ENCODE results near the gene ITIH4. TPM values are rescaled to one million over a fixed set of nuclear protein-coding genes. Genes with fewer than 3 reads are reported as not detected.
A peak's percentile ranks its signal among the peaks of the same experiment; 100 is the strongest.

Gene ITIH4
- total RNA-seq, 1 experiment from 2014 or later: 0.80 TPM

DNA sequence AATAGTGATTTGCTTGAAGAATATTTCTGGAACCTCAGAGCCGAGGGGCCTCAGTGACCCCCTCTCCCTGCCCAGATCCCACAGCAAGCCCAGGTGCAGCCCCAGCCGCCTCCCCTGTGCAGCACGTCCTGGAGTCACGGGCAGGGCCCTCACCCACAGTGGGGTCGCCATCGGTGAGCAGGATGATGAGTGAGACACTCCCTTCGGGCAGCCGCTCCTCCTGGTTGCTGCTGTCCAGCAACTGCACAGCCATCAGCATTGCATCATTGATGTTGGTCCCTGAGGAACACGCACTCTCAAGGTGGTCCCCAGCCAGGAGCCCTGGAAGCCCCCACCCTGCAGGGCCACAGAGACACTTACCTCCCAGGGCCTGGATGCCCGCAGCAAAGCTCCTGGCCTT is 6.4 kb downstream of the ITIH4 start:
- Histone ChIP-seq H3K4me3 (ENCODE audit: low read length) (no peak overlapping the region), H3K27ac (ENCODE audit: low read length) (no peak overlapping the region), H3K27me3 (ENCODE audit: low read length) (no peaks in the 10 kb centered on the region), H3F3A (ENCODE audit: low read length, unreplicated experiment) (no peaks in the 10 kb centered on the region), H3K36me3 (ENCODE audit: low read depth, low read length) (no peaks in the 10 kb centered on the region), H3K79me2 (ENCODE audit: low read length) (no peaks in the 10 kb centered on the region), H4K20me1 (ENCODE audit: low read length) (no peaks in the 10 kb centered on the region), H3K9ac (ENCODE audit: low read length) (no peak overlapping the region), H3K4me2 (ENCODE audit: low read length) (no peak overlapping the region), H2AFZ (ENCODE audit: low read length) (no peak overlapping the region), H3K9me3 (ENCODE audit: low read length) (no peaks in the 10 kb centered on the region), H3K4me1 (ENCODE audit: insufficient read depth, low read length) (no peaks in the 10 kb centered on the region), H3K9me2 (replicated peaks; ENCODE audit: low read length) (no peaks in the 10 kb centered on the region)
- POLR2A ChIA-PET (ENCODE audit: unreplicated experiment): no interaction called here
- no peak for ATAC-seq
- intact Hi-C loops (cut with micrococcal nuclease): no loop called here
- DNase-seq: no peak
- no TSS peak for BruUV-seq (replicated peaks)
- CTCF ChIA-PET: no interaction called here
- TF ChIP-seq, protein P1, sequence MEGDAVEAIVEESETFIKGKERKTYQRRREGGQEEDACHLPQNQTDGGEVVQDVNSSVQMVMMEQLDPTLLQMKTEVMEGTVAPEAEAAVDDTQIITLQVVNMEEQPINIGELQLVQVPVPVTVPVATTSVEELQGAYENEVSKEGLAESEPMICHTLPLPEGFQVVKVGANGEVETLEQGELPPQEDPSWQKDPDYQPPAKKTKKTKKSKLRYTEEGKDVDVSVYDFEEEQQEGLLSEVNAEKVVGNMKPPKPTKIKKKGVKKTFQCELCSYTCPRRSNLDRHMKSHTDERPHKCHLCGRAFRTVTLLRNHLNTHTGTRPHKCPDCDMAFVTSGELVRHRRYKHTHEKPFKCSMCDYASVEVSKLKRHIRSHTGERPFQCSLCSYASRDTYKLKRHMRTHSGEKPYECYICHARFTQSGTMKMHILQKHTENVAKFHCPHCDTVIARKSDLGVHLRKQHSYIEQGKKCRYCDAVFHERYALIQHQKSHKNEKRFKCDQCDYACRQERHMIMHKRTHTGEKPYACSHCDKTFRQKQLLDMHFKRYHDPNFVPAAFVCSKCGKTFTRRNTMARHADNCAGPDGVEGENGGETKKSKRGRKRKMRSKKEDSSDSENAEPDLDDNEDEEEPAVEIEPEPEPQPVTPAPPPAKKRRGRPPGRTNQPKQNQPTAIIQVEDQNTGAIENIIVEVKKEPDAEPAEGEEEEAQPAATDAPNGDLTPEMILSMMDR (conservative IDR thresholded peaks at IDR 0.05; ENCODE audit: low read depth, low read length): no peak
- no peak for TF ChIP-seq EZH2phosphoT487 (IDR thresholded peaks at IDR 0.05; ENCODE audit: borderline replicate concordance, low read length)

DNA sequence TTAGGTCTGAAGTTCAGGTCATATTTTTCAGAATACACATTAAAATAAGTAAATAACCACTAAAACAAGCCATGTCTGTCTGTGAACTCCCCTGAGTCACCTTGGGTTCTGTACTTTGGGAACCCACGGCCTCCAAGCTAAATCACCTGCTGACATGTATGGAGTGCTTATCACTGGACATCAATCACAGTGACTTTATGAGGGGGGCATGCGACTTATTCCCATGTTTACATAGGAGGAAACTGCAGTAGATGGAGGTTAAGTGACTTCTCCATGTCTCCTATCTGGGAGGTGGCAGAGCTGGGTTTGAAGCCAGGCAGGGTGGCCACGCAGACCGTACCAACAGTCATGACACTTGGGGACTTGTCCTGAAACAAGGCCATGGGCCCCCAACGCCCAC is 8.1 kb downstream of the ITIH4 start:
- no peak for ATAC-seq
- Histone ChIP-seq H3K79me2 (ENCODE audit: low read length) (no peaks in the 10 kb centered on the region), H3K9ac (ENCODE audit: low read length) (no peak overlapping the region), H3F3A (ENCODE audit: low read length, unreplicated experiment) (no peaks in the 10 kb centered on the region), H2AFZ (ENCODE audit: low read length) (no peak overlapping the region), H3K27me3 (ENCODE audit: low read length) (no peaks in the 10 kb centered on the region), H3K4me1 (ENCODE audit: insufficient read depth, low read length) (no peaks in the 10 kb centered on the region), H3K9me2 (replicated peaks; ENCODE audit: low read length) (no peaks in the 10 kb centered on the region), H3K27ac (ENCODE audit: low read length) (no peak overlapping the region), H3K4me3 (ENCODE audit: low read length) (no peak overlapping the region), H3K36me3 (ENCODE audit: low read depth, low read length) (no peaks in the 10 kb centered on the region), H3K9me3 (ENCODE audit: low read length) (no peaks in the 10 kb centered on the region), H4K20me1 (ENCODE audit: low read length) (no peaks in the 10 kb centered on the region), H3K4me2 (ENCODE audit: low read length) (no peak overlapping the region)
- BruUV-seq (replicated peaks): no TSS peak
- intact Hi-C loops (cut with micrococcal nuclease): no loop called here
- ChIA-PET POLR2A (ENCODE audit: unreplicated experiment) (no interaction called here), CTCF (interaction anchor here (0.7 kb wide), 1 partner anchor 309 kb away, joined by 7 read pairs; no protein-coding TSS in a partner anchor)
- no peak for DNase-seq
- TF ChIP-seq, protein P1 (conservative IDR thresholded peaks at IDR 0.05; ENCODE audit: low read depth, low read length): no peak
- no peak for TF ChIP-seq EZH2phosphoT487 (IDR thresholded peaks at IDR 0.05; ENCODE audit: borderline replicate concordance, low read length)
- no peak for TF ChIP-seq EZH2 (IDR thresholded peaks at IDR 0.05; ENCODE audit: low read length, unreplicated experiment)

DNA sequence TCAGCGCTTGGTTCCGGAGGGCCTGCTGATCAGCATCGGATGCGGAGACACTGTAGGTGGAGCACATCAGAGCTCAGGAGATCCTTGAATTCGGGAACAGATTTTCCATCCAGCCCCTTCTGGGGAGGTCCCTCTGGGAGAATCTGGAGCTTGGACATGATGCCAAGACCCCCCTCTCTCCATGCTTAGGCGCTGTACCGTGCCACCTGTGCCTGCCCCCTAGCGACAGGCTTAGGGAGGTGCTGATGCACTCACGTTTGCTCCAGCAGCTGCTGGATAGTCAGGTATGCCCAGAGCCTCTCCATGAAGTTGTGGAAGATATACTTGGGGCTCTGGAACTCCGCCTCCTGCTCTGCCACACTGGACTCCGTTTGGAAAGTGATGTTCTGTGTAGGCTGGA is 9.7 kb downstream of the ITIH4 start:
- H4K20me1 ChIP-seq (ENCODE audit: low read length): no peaks in the 10 kb centered on the region
- H3K9ac ChIP-seq (ENCODE audit: low read length): no peak overlapping the region
- H3K79me2 ChIP-seq (ENCODE audit: low read length): no peaks in the 10 kb centered on the region
- no peak overlapping the region for H3K4me2 ChIP-seq (ENCODE audit: low read length)
- POLR2A ChIA-PET (ENCODE audit: unreplicated experiment): no interaction called here
- no peaks in the 10 kb centered on the region for H3K9me2 ChIP-seq (replicated peaks; ENCODE audit: low read length)
- no peaks in the 10 kb centered on the region for H3K4me1 ChIP-seq (ENCODE audit: insufficient read depth, low read length)
- no TSS peak for BruUV-seq (replicated peaks)
- TF ChIP-seq EZH2phosphoT487 (IDR thresholded peaks at IDR 0.05; ENCODE audit: borderline replicate concordance, low read length): no peak
- TF ChIP-seq, protein P1 (conservative IDR thresholded peaks at IDR 0.05; ENCODE audit: low read depth, low read length): peak; percentile 74
- H3K27me3 ChIP-seq (ENCODE audit: low read length): no peaks in the 10 kb centered on the region
- no peak overlapping the region for H2AFZ ChIP-seq (ENCODE audit: low read length)
- no peaks in the 10 kb centered on the region for H3K36me3 ChIP-seq (ENCODE audit: low read depth, low read length)
- H3K4me3 ChIP-seq (ENCODE audit: low read length): no peak overlapping the region
- H3F3A ChIP-seq (ENCODE audit: low read length, unreplicated experiment): no peaks in the 10 kb centered on the region
- H3K27ac ChIP-seq (ENCODE audit: low read length): no peak overlapping the region
- CTCF ChIA-PET: no interaction called here
- DNase-seq: peak; percentile 53
- ATAC-seq: peak; percentile 83
- no peaks in the 10 kb centered on the region for H3K9me3 ChIP-seq (ENCODE audit: low read length)
- intact Hi-C loops (cut with micrococcal nuclease): loop anchor here (1.0 kb wide), 1 partner anchor 78 kb away; no protein-coding TSS in a partner anchor

Data from PC-3 (cell line).